GM10266 (cell line): ENCODE data around the gene TRPV5.

ENCODE experiments used
- DNase-seq: peaks from one replicate; pipeline ENCODE4 v3.0.0; 2012; ENCODE audit errors: extremely low spot score
- TF ChIP-seq, protein P1 (sequence below): IDR thresholded peaks from 2 replicates; pipeline ENCODE4 v1.5.1; 2012; ENCODE audit warnings: mild to moderate bottlenecking, low read depth; ENCODE audit not compliant: control insufficient read depth, insufficient read depth; ENCODE audit errors: missing control alignments

Gene TRPV5

GRCh38 chr7:142954680-142955268 is 21.2 kb upstream of the TRPV5 start:
- DNase-seq: no peak
- TF ChIP-seq, protein P1, sequence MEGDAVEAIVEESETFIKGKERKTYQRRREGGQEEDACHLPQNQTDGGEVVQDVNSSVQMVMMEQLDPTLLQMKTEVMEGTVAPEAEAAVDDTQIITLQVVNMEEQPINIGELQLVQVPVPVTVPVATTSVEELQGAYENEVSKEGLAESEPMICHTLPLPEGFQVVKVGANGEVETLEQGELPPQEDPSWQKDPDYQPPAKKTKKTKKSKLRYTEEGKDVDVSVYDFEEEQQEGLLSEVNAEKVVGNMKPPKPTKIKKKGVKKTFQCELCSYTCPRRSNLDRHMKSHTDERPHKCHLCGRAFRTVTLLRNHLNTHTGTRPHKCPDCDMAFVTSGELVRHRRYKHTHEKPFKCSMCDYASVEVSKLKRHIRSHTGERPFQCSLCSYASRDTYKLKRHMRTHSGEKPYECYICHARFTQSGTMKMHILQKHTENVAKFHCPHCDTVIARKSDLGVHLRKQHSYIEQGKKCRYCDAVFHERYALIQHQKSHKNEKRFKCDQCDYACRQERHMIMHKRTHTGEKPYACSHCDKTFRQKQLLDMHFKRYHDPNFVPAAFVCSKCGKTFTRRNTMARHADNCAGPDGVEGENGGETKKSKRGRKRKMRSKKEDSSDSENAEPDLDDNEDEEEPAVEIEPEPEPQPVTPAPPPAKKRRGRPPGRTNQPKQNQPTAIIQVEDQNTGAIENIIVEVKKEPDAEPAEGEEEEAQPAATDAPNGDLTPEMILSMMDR: no peak

DNA sequence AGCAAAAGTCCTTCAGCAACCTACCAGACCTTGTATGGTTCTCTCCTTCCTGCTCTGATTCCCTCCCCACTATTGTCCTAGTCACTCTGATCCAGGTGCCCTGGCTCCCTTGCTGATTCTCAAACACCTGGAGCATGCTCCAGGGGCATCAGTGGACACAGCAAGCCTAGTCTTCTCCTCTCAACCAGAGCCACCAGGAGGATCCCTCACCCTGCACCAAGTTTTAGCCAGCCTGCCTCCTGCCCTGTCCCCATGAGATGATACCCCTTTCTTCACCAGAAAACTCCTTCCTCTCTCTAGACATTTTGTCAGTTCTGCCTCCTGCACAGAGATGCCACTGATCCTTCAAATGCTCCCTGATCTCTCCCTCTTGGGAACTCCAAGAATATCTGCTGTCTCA is 16.7 kb upstream of the TRPV5 start:
- TF ChIP-seq, protein P1: no peak
- no peak for DNase-seq

- no peak for DNase-seq
- TF ChIP-seq, protein P1: no peak
Measured at GRCh38 chr7:142948603-142949002, 15.1 kb upstream of the TRPV5 start.

DNA sequence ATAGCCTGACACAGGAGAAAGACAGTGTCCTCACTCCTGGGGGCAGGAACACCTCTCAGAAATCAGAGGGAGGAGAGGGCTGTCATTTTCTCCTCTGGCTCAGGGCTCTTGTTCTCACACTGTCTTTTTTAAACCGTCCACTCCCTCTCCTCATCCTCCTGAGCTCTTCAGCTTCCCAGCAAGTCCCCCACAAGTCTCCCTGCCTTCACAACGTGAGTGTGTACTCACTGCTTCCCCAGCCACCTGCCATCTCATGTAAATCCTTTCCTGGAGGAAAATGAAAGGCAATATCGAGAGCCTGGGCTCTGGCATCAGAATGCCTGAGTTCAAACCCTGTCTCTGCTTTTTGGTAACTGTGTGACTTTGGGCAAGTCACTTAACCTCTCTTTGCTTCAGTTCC is 11.5 kb upstream of the TRPV5 start:
- TF ChIP-seq, protein P1: no peak
- DNase-seq: no peak

DNA sequence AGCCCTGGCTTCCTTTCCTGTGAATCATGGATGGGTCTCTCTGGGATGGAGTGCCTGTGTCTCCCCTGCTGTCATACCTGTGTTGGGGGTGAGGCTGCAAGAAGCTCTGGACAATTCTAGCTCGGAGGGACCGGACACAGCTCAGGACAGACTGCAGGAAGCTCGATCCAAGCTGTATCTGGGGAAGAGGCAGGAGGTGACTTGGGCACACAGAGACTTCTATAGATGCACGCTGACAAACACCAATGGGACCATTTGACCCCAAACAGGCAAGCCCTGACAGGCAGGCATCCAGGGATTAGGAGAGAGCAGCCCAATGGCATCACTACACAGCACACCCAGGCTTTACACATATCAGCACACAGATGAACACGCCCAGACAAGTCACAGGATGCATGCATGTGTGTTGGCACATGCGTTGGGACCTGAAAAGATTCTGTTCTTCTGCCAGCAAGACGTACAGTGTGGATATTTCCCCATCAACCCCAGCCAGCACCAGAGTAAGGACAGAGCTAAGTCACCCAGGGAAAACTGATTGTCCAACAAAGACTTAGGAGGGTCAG is 10.2 kb upstream of the TRPV5 start:
- TF ChIP-seq, protein P1: no peak
- DNase-seq: no peak

DNA sequence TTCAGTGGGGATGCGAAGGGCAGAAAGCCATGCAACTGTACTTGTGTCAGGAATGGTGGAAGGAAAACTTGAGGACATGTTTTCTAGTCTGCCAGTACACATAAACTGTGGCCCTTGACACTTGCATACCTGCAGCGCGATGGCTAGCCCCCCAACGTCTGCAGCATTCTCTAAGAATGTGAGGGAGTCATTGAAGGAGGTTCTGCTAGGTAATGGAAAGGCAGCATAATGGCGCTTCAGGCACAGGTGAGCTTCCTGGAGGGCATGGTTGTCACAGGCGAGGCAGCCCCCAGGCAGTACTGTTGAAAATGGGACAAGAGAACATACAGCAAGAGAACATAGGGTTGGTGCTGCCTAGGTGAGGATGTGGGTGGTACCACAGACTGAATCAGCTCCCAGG is 9.2 kb upstream of the TRPV5 start:
- TF ChIP-seq, protein P1: no peak
- no peak for DNase-seq

- DNase-seq: no peak
- TF ChIP-seq, protein P1: no peak
Measured at GRCh38 chr7:142941541-142941940, 8.0 kb upstream of the TRPV5 start.
